Prostate gland (tissue), 2 donors: ENCODE results near the gene CD80.

Experiments
- CTCF ChIP-seq, 4 experiments: fragments of 200-600 bp in 2 of 4; fragments of 450-650 bp in 2 of 4; sonication (generic) in 2 of 4; IDR thresholded peaks; 1 replicate in 3 of 4; 2 replicates in 1 of 4; pipeline ENCODE4 v1.5.1; 2016 to 2019; ENCODE audit warnings: antibody characterized with exemption in 4 of 4, mild to moderate bottlenecking in 2 of 4, moderate library complexity in 2 of 4
- POLR2AphosphoS5 ChIP-seq: sonication (generic); formaldehyde crosslinking; IDR thresholded peaks from one replicate; pipeline ENCODE4 v1.6.1; 2017; ENCODE audit warnings: antibody characterized with exemption

- no peak for TF ChIP-seq CTCF (IDR thresholded peaks at IDR 0.05)
- no peak for TF ChIP-seq POLR2AphosphoS5
These were observed 22.7 kb downstream of the CD80 start for GRCh38 chr3:119536757-119537156.
